GM19397 (cell line): ENCODE results near the gene RAB11B.
"Not testable (repeated sequence)": the region's sequence is repeated elsewhere in the genome, so short reads cannot be mapped to it uniquely, and the experiment has no call there.

Experiments used
- ATAC-seq: cut with Tn5 transposase; IDR thresholded peaks from one replicate; pipeline ENCODE4 v1.9.1; 2021; ENCODE audit warnings: mild to moderate bottlenecking, moderate library complexity; ENCODE audit not compliant: unreplicated experiment

RAB11B gene

GRCh38 chr19:8393192-8393870 is 3.2 kb downstream of the RAB11B start:
- ATAC-seq, result no peak

- ATAC-seq, result no peak
Observed at GRCh38 chr19:8393871-8394250, 3.7 kb downstream of the RAB11B start.

GRCh38 chr19:8395621-8396082 is 5.5 kb downstream of the RAB11B start:
- no peak for ATAC-seq

GRCh38 chr19:8396185-8396562 is 6.0 kb downstream of the RAB11B start:
- ATAC-seq, result no peak

GRCh38 chr19:8396563-8397203 is 6.5 kb downstream of the RAB11B start:
- no peak for ATAC-seq

GRCh38 chr19:8397271-8397670 is 7.1 kb downstream of the RAB11B start:
- ATAC-seq, result no peak

- ATAC-seq, result no peak
Observed at GRCh38 chr19:8397746-8398310, 7.7 kb downstream of the RAB11B start.

GRCh38 chr19:8398311-8398771 is 8.2 kb downstream of the RAB11B start:
- no peak for ATAC-seq

GRCh38 chr19:8399681-8400188 is 9.6 kb downstream of the RAB11B start:
- no peak for ATAC-seq

GRCh38 chr19:8401981-8402411 is 11.8 kb downstream of the RAB11B start:
- no peak for ATAC-seq

GRCh38 chr19:8403098-8403819 is 13.1 kb downstream of the RAB11B start:
- ATAC-seq, result no peak

GRCh38 chr19:8403820-8404109 is 13.6 kb downstream of the RAB11B start:
- ATAC-seq, result no peak

- no peak for ATAC-seq
Observed at GRCh38 chr19:8404391-8405151, 14.4 kb downstream of the RAB11B start.

GRCh38 chr19:8410718-8411117 is 20.6 kb downstream of the RAB11B start:
- ATAC-seq, result not testable (repeated sequence)

- ATAC-seq, result peak; percentile 100
Observed at GRCh38 chr19:8412783-8413628, 22.8 kb downstream of the RAB11B start, which contains the start of gene MARCHF2. MARCHF2 (plus strand) TSS chr19:8413305; CDS start chr19:8421841, 8,536 bp downstream.

- ATAC-seq, result peak; percentile 3
Observed at GRCh38 chr19:8413629-8413995, 23.5 kb downstream of the RAB11B start.

GRCh38 chr19:8416796-8417195 is 26.6 kb downstream of the RAB11B start:
- ATAC-seq, result no peak

- ATAC-seq, result no peak
Observed at GRCh38 chr19:8421484-8422461, 31.6 kb downstream of the RAB11B start.

GRCh38 chr19:8423817-8424223 is 33.7 kb downstream of the RAB11B start:
- ATAC-seq, result no peak
